GM12878 (cell line): Measurements from ENCODE around the gene GABBR2. TPM values are rescaled to one million over a fixed set of nuclear protein-coding genes. Genes with fewer than 3 reads are reported as not detected.

Experiments used
- ATAC-seq: fragments of 200-7000 bp; cut with Tn5 transposase; 3 replicates; pipeline ENCODE4 v1.9.1; 2020; ENCODE audit warnings: mild to moderate bottlenecking, moderate library complexity
- BruUV-seq: library from RNA; stranded (reverse); fragments of 400-500 nt; replicated peaks from 2 replicates; lab custom pipeline; 2021; lab: Mats Ljungman, UMichigan
- CTCF ChIA-PET: fragments of 300-600 bp; sonication (Branson Sonifier 250); formaldehyde crosslinking; extraction: SDS; loops from one replicate; lab custom pipeline; 2021; ENCODE audit warnings: inconsistent platforms; lab: Yijun Ruan, JAX
- POLR2A ChIA-PET: fragments of 350-600 bp; formaldehyde crosslinking; extraction: SDS; loops from one replicate; lab custom pipeline; 2021; ENCODE audit warnings: inconsistent platforms; lab: Charles Lee
- RAD21 ChIA-PET: fragments of 300-600 bp; sonication (Branson Sonifier 250); formaldehyde crosslinking; loops from one replicate; lab custom pipeline; 2023; ENCODE audit warnings: antibody characterized with exemption; ENCODE audit not compliant: unreplicated experiment; lab: Charles Lee
- SMC1A ChIA-PET: fragments of 300-600 bp; sonication (Branson Sonifier 250); formaldehyde crosslinking; loops from one replicate; lab custom pipeline; 2023; ENCODE audit not compliant: unreplicated experiment, uncharacterized antibody; lab: Charles Lee
- DNase-seq: peaks from one replicate; pipeline ENCODE4 v3.0.0-alpha.2; 2011; ENCODE audit warnings: low read depth, low spot score
- FAIRE-seq: peaks from 3 replicates; lab custom pipeline; 2011; peaks lifted over from hg19 to GRCh38; lab: Jason Lieb, UNC
- H2AFZ ChIP-seq: 2 replicates; pipeline ENCODE4 v1.6.0; 2011; ENCODE audit warnings: low read depth, low read length, control low read depth; ENCODE audit not compliant: control insufficient read depth
- H3K27ac ChIP-seq: 2 replicates; pipeline ENCODE4 v1.5.1; 2011; ENCODE audit warnings: control low read depth; ENCODE audit not compliant: control insufficient read depth, insufficient read depth
- H3K27me3 ChIP-seq, 2 experiments: replicated peaks in 1 of 2; 2 replicates each; pipeline versions ENCODE4 v1.6.0 to v1.6.1; 2011; ENCODE audit warnings: low read length in 1 of 2; ENCODE audit not compliant: control insufficient read depth in 2 of 2, insufficient read depth in 2 of 2
- H3K36me3 ChIP-seq, 2 experiments: 2 replicates each; pipeline ENCODE4 v1.5.1; 2011; ENCODE audit warnings: low read length in 1 of 2; ENCODE audit not compliant: control insufficient read depth in 2 of 2, insufficient read depth in 2 of 2
- H3K4me1 ChIP-seq: 2 replicates; pipeline ENCODE4 v1.6.1; 2011; ENCODE audit warnings: mild to moderate bottlenecking, low read length, moderate library complexity, mixed read lengths; ENCODE audit not compliant: control insufficient read depth, insufficient read depth
- H3K4me2 ChIP-seq: 2 replicates; pipeline ENCODE4 v1.6.0; 2011; ENCODE audit warnings: control low read depth; ENCODE audit not compliant: control insufficient read depth, insufficient read depth
- H3K4me3 ChIP-seq: fragments of 200-600 bp; sonication (generic); 2 replicates; pipeline ENCODE4 v1.5.1; 2016
- H3K79me2 ChIP-seq: 2 replicates; pipeline ENCODE4 v1.6.0; 2011; ENCODE audit warnings: low read length; ENCODE audit not compliant: control insufficient read depth, insufficient read depth
- H3K9ac ChIP-seq: 2 replicates; pipeline ENCODE4 v1.8.0; 2011; ENCODE audit warnings: low read length, control low read depth, mixed read lengths; ENCODE audit not compliant: control insufficient read depth, insufficient read depth
- H3K9me3 ChIP-seq: replicated peaks from 3 replicates; pipeline ENCODE4 v1.5.1; 2011; ENCODE audit warnings: mild to moderate bottlenecking, low read length; ENCODE audit not compliant: control insufficient read depth, insufficient read depth
- H4K20me1 ChIP-seq: 2 replicates; pipeline ENCODE4 v1.6.0; 2011; ENCODE audit not compliant: control insufficient read depth, insufficient read depth
- CTCF ChIP-seq, 3 experiments: IDR thresholded peaks in 2 of 3; conservative IDR thresholded peaks in 1 of 3; 2 replicates each; pipeline ENCODE4 v1.5.1; 2011; ENCODE audit warnings: low read depth in 3 of 3, low read length in 3 of 3, mild to moderate bottlenecking in 3 of 3, control low read depth in 2 of 3, moderate library complexity in 2 of 3, inconsistent platforms in 1 of 3, mixed read lengths in 1 of 3; ENCODE audit not compliant: control insufficient read depth in 2 of 3, insufficient read depth in 1 of 3; ENCODE audit errors: extremely low read depth in 1 of 3
- HSF1 ChIP-seq: fragments of 150-350 bp; IDR thresholded peaks from 2 replicates; pipeline ENCODE4 v1.6.1; 2014; ENCODE audit warnings: mild to moderate bottlenecking, low read depth, low read length
- WGBS: methylation state at CpG from one replicate; pipeline ENCODE4 v1.1.6; 2016; ENCODE audit warnings: low lambda C conversion rate; ENCODE audit not compliant: insufficient replicate concordance, insufficient coverage; ENCODE audit errors: missing lambda C conversion rate; 5-methylcytosine and 5-hydroxymethylcytosine counted together
- in situ Hi-C: fragments of 300-500 bp; cut with MboI; formaldehyde crosslinking; loops from 9 replicates; pipeline ENCODE4 v1.14.3; 2018; ENCODE audit warnings: mixed read lengths
- intact Hi-C: fragments of 100-400 bp; cut with micrococcal nuclease; formaldehyde crosslinking; loops from one replicate; pipeline ENCODE4 v1.14.2; 2022; ENCODE audit not compliant: unreplicated experiment
- polyA plus RNA-seq, 11 experiments: library from polyadenylated mRNA; depleted of rRNA in 4 of 11; unstranded in 6 of 11; stranded (reverse) in 5 of 11; fragments of >200 nt; fragmentation: Nextera tagmentation in 4 of 11; fragmentation: Illumina TruSeq in 1 of 11; extraction: Ambion mirVana in 4 of 11; extraction: Trizol in 1 of 11; gene quantifications; 1 replicate in 1 of 11; 2 replicates in 10 of 11; pipeline versions ENCODE4 v1.2.1 to v1.2.3, GENCODE V29; 2011 to 2016; ENCODE audit warnings: inconsistent platforms in 2 of 11, missing spikeins in 2 of 11, low read depth in 1 of 11
- total RNA-seq, 4 experiments: library from RNA; depleted of rRNA in 3 of 4; stranded (reverse); fragments of >200 nt in 3 of 4; fragmentation: Illumina TruSeq in 1 of 4; extraction: Trizol in 1 of 4; gene quantifications; 2 replicates each; pipeline versions ENCODE4 v1.2.1 to v1.2.3, GENCODE V29; 2013 to 2021

GABBR2 gene
- total and polyA plus RNA-seq, 10 of the 15 experiments (the other 5 are each of a cell fraction or from before 2014, with no cell fraction given), result 0.02 to 2.2 (median 0.06) TPM; not detected in 2

GRCh38 chr9:98678244-98678842 lies 30.4 kb downstream of the GABBR2 start:
- ChIA-PET POLR2A (no interaction called here), CTCF (no interaction called here), SMC1A (interaction anchor here (0.5 to 1.0 kb wide), 2 partner anchors 18 to 442 kb away, joined by 3 to 4 read pairs; no protein-coding TSS in a partner anchor), RAD21 (no interaction called here)
- H3K4me1 ChIP-seq, result no peaks in the 10 kb centered on the region
- H3K79me2 ChIP-seq, result no peaks in the 10 kb centered on the region
- H3K9ac ChIP-seq, result no peak overlapping the region
- H2AFZ ChIP-seq, result no peak overlapping the region
- FAIRE-seq (no peak), ATAC-seq (peak; percentile 74), DNase-seq (no peak)
- TF ChIP-seq CTCF (IDR thresholded peaks at IDR 0.05 in 2 of 3, conservative IDR thresholded peaks at IDR 0.05 in 1 of 3; ENCODE audit: control insufficient read depth in 2 of 3, extremely low read depth in 1 of 3, insufficient read depth in 1 of 3, low read depth in 3 of 3, low read length in 3 of 3), result peak; percentile 47 to 75 (median 63)
- no peak for TF ChIP-seq HSF1
- BruUV-seq, result no TSS peak
- in situ Hi-C loops (no loop called here), intact Hi-C loops (no loop called here)
- WGBS, result 12% methylated on average over 9 of the region's 9 CpGs
- no peak overlapping the region for H3K27ac ChIP-seq
- H3K4me2 ChIP-seq, result no peak overlapping the region
- no peak overlapping the region for H3K4me3 ChIP-seq
- H3K27me3 ChIP-seq, result no peaks in the 10 kb centered on the region; a peak in 3 of 4 replicates
- H3K36me3 ChIP-seq, result no peaks in the 10 kb centered on the region
- H3K9me3 ChIP-seq, result no peaks in the 10 kb centered on the region
- no peaks in the 10 kb centered on the region for H4K20me1 ChIP-seq
